ENCODE results near the gene PCCA.

PCCA gene

DNA sequence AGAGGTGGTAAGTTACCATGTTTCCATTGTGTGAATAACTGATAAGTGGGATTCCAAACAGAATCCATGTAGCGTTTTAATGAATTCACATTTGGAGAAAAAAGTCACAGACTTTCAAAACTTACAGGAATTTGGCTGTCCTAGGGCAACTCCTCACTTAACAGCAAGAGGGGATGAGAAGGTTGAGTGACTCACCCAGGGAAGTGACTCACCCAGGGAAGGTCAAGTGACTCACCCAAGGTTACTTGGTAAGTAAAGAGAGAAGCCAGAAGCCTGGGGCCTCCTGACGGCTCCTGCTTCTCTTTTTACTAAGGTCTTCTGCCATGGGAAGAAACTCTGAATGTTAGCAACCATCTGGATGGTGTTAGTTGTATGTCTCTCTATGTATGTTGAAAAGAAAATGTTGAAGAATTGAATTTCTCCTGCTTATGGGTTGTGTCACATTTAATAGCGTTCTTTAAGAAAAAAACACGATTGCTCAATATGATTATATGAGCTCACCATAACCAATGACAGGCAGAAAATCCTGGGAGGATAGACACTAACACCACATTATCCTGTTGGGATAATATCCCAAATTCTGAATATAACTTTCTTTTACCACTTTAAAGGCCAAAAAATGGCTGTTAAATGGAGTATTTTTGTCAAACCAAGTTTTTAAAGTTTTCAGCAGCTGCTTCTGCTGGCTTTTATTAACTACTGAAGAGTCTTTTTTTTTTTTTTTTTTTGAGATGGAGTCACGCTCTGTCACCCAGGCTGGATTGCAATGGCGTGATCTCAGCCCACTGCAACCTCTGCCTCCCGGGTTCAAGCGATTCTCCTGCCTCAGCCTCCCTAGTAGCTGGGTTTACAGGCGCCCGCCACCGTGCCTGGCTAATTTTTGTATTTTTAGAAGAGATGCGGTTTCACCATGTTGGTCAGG lies 304.1 kb downstream of the PCCA start:
- Histone ChIP-seq H2AFZ (ENCODE audit: low read depth, low read length) (no peak overlapping the region), H3K4me1 (ENCODE audit: low read length) (peaks cover 20% of the 10 kb centered on the region), H3K9ac (ENCODE audit: low read length) (no peak overlapping the region), H3K36me3 (replicated peaks; ENCODE audit: low read depth, low read length) (no peaks in the 10 kb centered on the region), H3K79me2 (ENCODE audit: low read length) (no peaks in the 10 kb centered on the region), H3K27me3 (ENCODE audit: low read depth, low read length) (no peaks in the 10 kb centered on the region), H4K20me1 (ENCODE audit: insufficient read depth, low read length) (no peaks in the 10 kb centered on the region), H3K9me3 (ENCODE audit: insufficient read depth, low read length) (no peaks in the 10 kb centered on the region), H3K4me3 (ENCODE audit: low read length) (no peak overlapping the region), H3K4me2 (ENCODE audit: low read length) (peak overlapping the region; percentile 21), H3K27ac (ENCODE audit: low read length) (no peak overlapping the region)
- no peak for TF ChIP-seq EZH2phosphoT487 (IDR thresholded peaks at IDR 0.05; ENCODE audit: low read depth)
- TF ChIP-seq, protein P1, sequence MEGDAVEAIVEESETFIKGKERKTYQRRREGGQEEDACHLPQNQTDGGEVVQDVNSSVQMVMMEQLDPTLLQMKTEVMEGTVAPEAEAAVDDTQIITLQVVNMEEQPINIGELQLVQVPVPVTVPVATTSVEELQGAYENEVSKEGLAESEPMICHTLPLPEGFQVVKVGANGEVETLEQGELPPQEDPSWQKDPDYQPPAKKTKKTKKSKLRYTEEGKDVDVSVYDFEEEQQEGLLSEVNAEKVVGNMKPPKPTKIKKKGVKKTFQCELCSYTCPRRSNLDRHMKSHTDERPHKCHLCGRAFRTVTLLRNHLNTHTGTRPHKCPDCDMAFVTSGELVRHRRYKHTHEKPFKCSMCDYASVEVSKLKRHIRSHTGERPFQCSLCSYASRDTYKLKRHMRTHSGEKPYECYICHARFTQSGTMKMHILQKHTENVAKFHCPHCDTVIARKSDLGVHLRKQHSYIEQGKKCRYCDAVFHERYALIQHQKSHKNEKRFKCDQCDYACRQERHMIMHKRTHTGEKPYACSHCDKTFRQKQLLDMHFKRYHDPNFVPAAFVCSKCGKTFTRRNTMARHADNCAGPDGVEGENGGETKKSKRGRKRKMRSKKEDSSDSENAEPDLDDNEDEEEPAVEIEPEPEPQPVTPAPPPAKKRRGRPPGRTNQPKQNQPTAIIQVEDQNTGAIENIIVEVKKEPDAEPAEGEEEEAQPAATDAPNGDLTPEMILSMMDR (IDR thresholded peaks at IDR 0.05; ENCODE audit: low read depth, low read length), result no peak

DNA sequence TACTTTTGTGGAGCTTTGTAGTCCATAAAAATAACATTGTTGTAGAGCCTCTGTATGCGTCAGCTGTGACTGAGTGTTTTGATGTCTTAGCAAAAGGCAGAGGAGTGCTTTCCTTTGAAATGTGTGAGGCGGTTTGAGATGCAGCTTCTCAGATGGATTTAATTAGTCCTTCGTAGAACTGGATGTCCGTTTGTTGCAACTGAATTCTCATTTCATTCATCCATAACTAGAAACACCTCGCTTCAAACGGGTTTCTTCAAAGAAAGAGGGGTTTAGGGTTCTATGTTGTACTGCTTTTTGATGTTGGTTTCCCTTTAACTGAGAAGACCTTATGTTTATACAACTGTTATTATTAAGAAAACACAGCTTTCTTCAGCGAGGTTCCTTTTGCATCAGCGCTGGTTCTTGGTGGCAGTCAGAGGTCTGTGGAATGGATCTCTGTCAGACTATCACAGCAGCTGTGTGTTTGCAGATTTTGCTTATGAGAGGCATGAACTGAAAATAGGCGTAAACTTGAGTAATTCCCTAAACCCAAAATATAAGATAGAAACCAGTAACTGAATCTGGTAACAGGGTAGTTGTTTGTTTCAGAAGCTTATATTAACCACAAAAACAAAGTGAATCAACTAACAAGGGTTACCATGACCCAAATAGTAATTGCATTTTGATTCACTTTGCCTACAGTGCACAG lies 305.3 kb downstream of the PCCA start:
- TF ChIP-seq, protein P1 (IDR thresholded peaks at IDR 0.05; ENCODE audit: low read depth, low read length), result no peak
- TF ChIP-seq EZH2phosphoT487 (IDR thresholded peaks at IDR 0.05; ENCODE audit: low read depth), result no peak
- Histone ChIP-seq H4K20me1 (ENCODE audit: insufficient read depth, low read length) (no peaks in the 10 kb centered on the region), H3K4me2 (ENCODE audit: low read length) (no peak overlapping the region), H3K27ac (ENCODE audit: low read length) (no peak overlapping the region), H3K36me3 (replicated peaks; ENCODE audit: low read depth, low read length) (no peaks in the 10 kb centered on the region), H3K9me3 (ENCODE audit: insufficient read depth, low read length) (no peaks in the 10 kb centered on the region), H3K79me2 (ENCODE audit: low read length) (no peaks in the 10 kb centered on the region), H3K27me3 (ENCODE audit: low read depth, low read length) (no peaks in the 10 kb centered on the region), H3K4me1 (ENCODE audit: low read length) (peaks cover 20% of the 10 kb centered on the region), H3K9ac (ENCODE audit: low read length) (no peak overlapping the region), H3K4me3 (ENCODE audit: low read length) (no peak overlapping the region), H2AFZ (ENCODE audit: low read depth, low read length) (no peak overlapping the region)

DNA sequence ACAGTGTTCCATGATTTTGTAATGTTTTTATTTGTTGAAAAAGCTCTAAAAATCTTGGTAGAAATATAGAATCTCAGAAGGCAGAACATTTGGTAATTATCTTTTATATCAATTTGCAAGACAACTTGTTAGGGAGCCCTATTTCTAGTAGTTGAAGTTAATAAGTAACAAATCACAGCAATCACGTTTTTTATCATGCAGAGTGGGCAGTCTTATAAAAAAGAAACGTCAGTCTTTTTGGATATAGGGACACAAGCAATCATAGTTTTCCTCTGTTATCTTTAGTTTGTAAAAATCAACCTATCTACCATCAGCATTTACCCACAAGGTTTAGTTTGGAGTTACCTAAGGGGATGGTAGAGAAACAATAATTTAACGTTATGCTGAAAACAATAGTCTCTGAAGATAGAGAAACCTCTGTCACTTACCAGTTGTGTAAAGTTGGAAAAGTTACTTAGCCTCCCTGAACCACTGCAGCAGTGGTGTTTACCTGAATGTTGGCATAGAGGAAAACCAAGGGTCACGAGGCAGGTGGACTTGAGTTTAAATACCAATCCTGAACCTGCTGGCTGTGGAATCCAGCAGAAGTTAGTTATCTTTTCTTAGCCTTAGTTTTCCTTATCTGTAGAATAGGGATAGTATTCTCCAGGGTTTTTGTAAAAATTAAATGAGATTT lies 306.9 kb downstream of the PCCA start:
- TF ChIP-seq, protein P1 (IDR thresholded peaks at IDR 0.05; ENCODE audit: low read depth, low read length), result no peak
- TF ChIP-seq EZH2phosphoT487 (IDR thresholded peaks at IDR 0.05; ENCODE audit: low read depth), result no peak
- Histone ChIP-seq H3K4me1 (ENCODE audit: low read length) (peaks cover 16% of the 10 kb centered on the region), H3K27ac (ENCODE audit: low read length) (no peak overlapping the region), H3K4me2 (ENCODE audit: low read length) (no peak overlapping the region), H3K9me3 (ENCODE audit: insufficient read depth, low read length) (no peaks in the 10 kb centered on the region; the same call in 1 of the 2 replicates), H4K20me1 (ENCODE audit: insufficient read depth, low read length) (no peaks in the 10 kb centered on the region), H3K9ac (ENCODE audit: low read length) (no peak overlapping the region), H3K27me3 (ENCODE audit: low read depth, low read length) (no peaks in the 10 kb centered on the region), H3K36me3 (replicated peaks; ENCODE audit: low read depth, low read length) (no peaks in the 10 kb centered on the region), H3K79me2 (ENCODE audit: low read length) (no peaks in the 10 kb centered on the region), H2AFZ (ENCODE audit: low read depth, low read length) (no peak overlapping the region), H3K4me3 (ENCODE audit: low read length) (no peak overlapping the region)

DNA sequence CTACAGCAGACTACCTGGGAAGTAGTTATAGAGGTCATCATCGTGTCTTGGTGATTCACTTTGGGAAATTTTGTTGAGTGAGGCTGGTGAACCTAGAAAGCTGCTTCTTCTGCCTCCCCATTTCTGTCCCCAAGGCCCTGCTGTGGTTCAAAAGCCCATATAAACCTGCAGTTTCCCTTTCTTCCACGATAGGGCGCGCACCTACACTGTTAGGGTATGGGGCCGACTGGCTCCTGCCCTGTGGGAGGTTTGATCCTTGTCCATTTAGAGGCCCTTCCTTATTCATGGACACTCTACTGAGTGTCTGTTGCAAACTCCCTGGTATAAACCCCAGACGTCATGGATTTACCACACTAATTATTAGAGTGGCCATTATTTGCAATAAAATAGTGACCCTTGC lies 307.9 kb downstream of the PCCA start:
- TF ChIP-seq, protein P1 (IDR thresholded peaks at IDR 0.05; ENCODE audit: low read depth, low read length), result no peak
- TF ChIP-seq EZH2phosphoT487 (IDR thresholded peaks at IDR 0.05; ENCODE audit: low read depth), result no peak
- no peak overlapping the region for H2AFZ ChIP-seq (ENCODE audit: low read depth, low read length)
- no peak overlapping the region for H3K4me3 ChIP-seq (ENCODE audit: low read length)
- no peaks in the 10 kb centered on the region; the same call in 1 of the 2 replicates for H3K9me3 ChIP-seq (ENCODE audit: insufficient read depth, low read length)
- peaks cover 16% of the 10 kb centered on the region for H3K4me1 ChIP-seq (ENCODE audit: low read length)
- no peaks in the 10 kb centered on the region for H3K27me3 ChIP-seq (ENCODE audit: low read depth, low read length)
- H3K36me3 ChIP-seq (replicated peaks; ENCODE audit: low read depth, low read length), result no peaks in the 10 kb centered on the region
- H3K79me2 ChIP-seq (ENCODE audit: low read length), result no peaks in the 10 kb centered on the region
- H3K9ac ChIP-seq (ENCODE audit: low read length), result no peak overlapping the region
- no peak overlapping the region for H3K4me2 ChIP-seq (ENCODE audit: low read length)
- no peaks in the 10 kb centered on the region for H4K20me1 ChIP-seq (ENCODE audit: insufficient read depth, low read length)
- H3K27ac ChIP-seq (ENCODE audit: low read length), result no peak overlapping the region
